HG03558 (cell line): ENCODE measurements around the gene C3orf20.
"Not testable (repeated sequence)": the region's sequence is repeated elsewhere in the genome, so short reads cannot be mapped to it uniquely, and the experiment has no call there.

Source experiments
- ATAC-seq: cut with Tn5 transposase; IDR thresholded peaks from one replicate; pipeline ENCODE4 v1.9.1; 2021; ENCODE audit warnings: moderate number of reproducible peaks; ENCODE audit not compliant: unreplicated experiment; ENCODE audit errors: extremely low read depth

Gene C3orf20

DNA sequence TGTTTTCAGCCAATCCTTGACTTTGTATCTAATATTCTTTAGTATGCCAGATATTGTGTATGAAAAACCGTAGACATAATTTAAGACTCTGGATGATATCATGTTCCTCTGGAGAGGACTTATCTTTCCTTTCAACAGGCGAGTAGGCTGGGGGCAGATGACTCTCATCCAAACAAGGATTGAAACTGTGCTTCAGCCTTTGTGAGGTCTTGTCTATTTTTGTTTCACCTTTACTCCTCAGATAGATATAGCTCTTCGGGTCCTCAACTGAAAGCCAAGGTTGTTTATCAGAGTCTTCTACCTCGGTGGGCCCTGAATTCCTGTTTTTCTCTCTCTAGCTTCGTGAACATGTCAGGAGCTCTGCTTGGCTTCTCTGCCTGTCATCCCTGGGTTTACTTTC lies 66.0 kb downstream of the C3orf20 start:
- no peak for ATAC-seq

DNA sequence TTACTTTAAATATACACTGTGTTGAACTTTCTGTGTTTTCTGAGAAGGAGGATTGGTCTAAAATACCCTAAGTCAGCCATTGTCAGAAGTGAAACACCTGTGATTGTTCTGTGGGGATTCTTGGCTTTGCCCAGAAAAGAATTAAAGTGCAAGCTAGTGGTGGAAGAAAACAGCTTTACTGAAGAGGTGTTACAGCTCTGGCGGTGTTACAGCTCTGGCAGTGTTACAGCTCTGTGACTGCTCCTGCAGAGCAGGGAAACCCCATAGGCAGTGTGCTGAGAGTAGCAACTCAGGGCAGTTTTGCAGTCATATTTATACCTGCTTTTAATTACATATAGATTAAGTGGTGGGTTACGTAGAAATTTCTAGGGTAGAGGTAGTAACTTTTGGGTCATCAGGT lies 66.6 kb downstream of the C3orf20 start:
- ATAC-seq, result no peak

DNA sequence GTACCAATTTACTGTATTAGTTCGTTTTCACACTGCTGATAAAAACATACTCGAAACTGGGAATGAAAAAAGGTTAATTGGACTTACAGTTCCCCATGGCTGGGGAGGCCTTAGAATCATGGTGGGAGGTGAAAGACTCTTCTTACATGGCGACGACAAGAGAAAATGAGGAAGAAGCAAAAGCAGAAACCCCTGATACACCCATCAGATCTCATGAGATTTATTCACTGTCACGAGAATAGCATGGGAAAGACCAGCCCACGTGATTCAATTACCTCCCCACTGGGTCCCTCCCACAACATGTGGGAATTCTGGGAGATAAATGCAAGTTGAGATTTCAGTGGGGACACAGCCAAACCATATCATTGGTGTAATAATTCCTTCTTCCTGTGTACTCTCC lies 69.6 kb downstream of the C3orf20 start:
- no peak for ATAC-seq

DNA sequence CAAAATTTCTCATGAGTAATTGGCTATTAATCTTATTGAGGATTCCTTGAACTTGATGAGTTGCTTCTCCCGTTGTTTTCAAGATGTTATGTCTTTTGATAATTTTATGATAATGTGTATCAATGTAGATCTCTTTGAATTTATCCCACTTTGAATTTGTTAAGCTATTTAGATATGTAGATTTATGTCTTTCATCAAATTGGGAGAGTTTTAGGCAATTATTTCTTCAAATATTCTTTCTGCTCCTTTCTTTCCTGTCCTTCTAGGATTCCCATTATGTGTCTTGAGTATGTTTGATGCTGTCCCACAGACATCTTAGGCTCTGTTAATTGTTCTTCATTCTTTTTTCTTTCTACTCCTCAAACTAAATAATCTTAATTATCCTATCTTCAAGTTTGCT lies 75.7 kb downstream of the C3orf20 start:
- ATAC-seq, result no peak

DNA sequence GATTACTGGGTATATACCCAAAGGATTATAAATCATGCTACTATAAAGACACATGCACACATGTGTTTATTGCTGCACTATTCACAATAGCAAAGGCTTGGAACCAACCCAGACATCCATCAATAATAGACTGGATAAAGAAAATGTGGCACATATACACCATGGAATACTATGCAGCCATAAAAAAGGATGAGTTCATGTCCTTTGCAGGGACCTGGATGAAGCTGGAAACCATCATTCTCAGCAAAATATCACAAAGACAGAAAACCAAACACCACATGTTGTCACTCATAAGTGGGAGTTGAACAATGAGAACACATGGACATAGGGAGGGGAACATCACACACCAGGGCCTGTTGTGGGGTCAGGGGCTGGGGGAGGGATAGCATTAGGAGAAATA lies 78.0 kb downstream of the C3orf20 start:
- not testable (repeated sequence) for ATAC-seq

DNA sequence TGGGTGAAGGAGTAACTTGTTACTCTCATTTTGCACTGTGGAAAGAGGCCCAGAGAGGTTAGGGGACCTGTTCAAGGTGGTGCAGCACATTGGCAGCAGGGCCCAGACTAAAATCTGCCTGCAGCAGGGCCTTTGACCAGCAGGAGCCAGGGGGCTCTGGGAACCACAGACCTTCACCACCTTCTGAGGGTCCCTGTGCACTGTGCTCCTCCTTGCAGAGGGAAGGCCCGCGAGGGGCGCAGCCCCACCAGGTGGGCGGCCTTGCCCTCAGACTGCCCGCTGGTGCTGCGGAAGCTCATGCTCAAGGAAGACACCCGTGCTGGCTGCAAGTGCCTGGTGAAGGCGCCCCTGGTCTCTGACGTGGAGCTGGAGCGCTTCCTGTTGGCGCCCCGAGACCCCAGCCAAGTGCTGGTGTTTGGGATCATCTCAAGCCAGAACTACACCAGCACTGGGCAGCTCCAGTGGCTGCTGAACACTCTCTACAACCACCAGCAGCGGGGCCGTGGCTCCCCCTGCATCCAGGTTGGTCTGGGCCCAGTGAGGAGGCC lies 82.3 kb downstream of the C3orf20 start:
- ATAC-seq, result no peak

DNA sequence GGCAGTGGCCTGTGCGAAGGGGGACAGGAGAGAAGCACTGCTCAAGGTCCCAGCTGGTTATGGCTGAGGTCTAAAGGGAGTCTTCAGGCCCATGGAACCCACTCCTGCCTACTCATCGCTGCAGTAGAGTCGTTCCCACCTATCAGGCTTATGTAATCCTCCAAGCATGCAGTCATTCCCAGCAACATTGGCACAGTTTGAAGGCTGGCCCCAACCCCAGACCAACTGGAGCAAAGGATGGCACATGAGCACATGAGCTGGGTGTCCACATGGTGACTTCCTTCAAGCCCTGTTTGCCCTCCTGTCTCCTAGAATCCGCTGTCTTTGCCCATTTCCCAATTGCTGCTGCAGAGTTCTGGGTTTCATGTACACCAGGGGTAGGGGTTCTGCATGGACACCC lies 83.4 kb downstream of the C3orf20 start:
- no peak for ATAC-seq

DNA sequence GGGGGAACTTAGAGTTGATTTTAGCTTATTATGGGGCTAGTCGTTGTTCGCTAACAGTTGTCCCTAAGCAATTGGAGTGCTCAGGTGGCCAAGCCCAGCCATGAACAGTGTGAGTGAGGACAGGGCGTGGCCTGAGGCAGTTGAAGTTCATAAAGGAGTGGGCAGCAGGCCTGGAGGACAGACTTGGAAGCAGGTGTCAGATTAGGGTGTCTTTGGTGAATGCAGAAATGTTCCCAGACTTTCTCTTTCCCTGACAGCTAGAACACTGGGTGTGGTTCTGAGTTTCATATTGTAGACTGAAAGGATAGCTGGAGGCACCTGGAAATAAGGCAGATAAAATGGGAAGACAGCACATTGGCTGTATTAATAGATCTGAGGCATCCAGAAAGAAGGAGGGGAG lies 84.0 kb downstream of the C3orf20 start:
- no peak for ATAC-seq

DNA sequence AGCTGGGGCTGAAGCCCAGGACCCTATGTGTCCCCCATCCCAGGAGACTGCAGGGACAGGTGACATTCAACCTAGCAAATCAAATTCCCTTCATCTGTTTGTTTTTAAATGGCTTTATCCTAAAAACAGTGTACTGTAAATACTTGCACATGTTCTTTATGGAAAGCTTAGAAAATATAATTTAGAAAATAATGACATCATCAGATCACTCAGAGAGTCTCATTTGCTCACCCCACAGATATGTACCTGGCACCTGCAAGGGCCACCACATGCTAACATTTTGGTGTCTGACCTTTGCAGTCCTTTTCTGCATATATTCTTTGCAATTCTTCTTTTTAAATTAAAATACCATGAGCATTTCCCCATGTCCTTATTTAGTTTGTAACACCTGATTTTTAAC lies 85.2 kb downstream of the C3orf20 start:
- ATAC-seq, result no peak

DNA sequence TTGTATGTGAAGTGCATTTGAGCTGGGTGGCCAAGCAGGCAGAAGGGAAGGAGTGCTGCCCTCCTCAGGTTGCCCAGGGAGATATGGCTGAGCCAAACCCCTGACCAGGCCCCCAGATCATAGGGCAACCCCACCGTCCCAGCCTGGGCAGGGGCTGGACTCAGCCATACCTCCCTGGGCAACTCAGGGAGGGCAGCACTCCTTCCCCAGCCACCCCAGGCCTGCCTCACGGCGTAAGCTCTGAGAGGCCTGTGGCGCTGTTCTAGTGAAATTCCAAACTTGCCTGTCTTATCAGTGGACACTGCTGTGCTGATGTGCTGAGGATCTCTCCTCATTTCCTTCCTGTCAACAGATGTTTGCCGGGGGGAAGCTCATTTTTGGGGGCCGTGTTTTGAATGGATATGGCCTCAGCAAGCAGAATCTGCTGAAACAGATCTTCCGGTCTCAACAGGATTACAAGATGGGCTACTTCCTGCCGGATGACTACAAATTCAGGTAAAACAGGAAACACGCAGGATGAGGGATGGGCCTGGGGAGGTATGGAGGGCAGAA lies 86.3 kb downstream of the C3orf20 start:
- ATAC-seq, result no peak

DNA sequence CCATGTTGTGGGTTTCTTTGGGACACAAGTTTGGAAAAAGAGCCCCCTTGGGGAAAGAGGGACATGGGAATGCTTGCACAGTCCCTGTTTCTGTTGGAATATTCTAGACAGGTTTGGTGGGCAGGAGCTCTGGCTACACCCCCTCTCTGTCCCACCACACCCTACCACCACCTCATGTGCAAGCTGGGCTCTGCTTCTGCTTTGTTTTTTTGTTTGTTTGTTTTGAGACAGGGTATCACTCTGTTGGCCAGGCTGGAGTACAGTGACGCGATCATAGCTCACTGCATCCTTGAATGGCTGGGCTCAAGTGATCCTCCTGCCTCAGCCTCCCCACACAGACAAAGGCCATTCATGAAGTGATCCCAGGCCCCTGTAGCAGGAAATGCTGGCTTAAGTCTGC lies 86.9 kb downstream of the C3orf20 start:
- no peak for ATAC-seq

DNA sequence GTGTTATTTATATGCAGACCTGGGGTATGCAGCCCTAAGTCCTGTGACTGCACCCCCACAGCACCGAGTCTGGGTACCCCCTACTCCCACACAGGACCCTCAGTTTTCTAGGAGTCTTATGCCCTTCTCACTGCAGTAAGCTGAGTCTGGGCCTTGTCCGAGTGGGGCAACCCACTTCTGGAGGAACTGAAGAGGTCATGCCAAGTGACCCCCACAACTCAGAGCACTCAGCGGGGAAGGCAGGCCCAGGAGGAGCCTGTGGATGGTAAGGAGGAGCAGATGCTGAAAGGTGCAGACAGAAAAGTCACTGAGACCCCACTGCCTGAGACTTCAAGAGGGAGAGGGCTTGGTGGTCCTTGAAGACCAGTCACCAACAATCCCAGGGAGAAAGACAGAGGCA lies 87.8 kb downstream of the C3orf20 start:
- ATAC-seq, result no peak

DNA sequence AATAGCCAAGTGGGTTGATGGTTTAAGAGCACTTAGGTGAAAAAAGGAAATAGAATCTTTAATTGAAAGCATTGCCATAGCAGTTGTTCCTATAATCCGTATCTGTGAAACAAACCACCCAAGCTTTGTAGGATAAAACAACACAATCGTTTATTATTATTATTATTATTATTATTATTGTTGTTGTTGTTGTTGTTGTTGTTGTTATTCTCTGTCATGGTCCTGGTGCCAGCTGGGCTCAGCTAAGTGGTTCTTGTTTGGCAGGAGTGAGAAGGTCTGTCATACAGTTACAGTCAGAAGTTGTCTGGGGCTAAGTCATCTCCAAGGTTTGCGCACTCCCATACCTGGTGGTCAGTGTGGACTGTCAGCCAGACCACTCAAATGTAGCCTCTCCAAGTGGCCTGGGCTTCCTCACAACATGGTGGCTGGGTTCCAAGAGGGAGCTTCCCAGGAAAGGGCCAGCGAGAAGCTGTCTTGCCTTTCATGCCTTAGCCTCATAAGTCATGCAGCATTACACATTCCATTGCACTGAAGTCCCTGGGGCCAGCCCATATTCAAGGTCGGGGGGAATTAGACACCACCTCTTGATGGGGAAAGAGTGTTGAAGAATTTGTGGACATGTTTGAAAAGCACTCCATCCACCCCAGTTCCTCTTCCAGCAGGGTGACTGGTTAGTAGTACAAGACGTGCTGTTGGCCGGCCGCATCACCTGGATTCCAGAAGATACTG lies 89.6 kb downstream of the C3orf20 start:
- no peak for ATAC-seq

DNA sequence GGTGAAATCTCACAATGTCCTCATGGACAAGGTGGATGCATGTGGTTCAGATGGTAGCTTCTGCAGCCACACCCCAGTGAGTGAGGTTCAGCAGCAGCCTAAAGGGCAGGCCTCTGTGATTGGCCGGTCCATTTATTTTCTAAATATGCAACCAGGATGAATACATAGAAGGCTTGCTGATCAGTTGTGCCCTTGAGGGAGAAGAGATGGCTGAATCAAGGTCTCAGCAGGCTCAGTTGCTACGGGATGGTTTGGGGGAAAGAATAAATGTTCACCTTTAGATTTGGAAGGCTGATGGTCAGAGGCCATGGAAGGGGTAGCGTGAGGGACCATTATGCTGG lies 90.1 kb downstream of the C3orf20 start:
- no peak for ATAC-seq

DNA sequence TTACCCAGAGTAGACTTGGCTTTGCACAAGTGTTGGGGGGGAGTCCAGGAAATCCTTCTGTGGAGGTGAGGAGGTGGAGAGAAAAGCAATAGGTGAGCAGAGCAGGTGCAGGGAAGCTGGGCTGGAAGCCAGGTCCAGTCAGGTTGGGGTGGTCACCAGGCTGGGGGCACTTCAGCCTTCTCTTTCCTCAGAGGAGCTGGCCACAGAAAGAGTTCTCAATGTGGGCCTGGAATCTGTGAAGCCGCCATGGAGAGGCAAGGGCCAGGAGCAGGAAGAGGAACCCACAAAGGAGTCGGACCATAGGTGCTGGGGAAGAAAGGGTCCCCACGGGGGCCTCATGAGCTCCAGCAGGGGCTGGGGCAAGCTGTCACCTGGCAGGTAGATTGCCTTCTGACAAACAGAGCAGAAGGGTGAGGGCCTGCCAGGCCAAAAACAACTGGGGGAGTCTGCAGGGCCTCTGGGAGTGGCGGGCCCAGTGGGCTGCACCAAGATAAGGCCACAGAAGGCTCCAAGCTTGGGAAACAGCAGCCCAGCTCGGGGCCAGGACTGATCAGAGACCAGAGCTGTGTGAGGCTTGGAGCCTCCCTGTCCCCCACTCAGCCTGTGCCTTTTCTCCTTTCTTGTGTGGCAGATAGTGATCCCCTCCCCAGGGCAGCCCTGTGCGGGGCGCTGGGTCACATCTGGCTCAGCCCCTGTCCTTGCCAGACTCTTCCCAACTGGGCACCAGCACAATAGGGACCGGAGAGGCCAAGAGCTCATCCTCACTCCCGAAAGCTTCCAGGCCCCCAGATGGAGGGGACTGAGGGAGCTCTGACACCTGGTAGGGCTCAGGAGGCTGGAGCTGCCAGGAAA lies 90.9 kb downstream of the C3orf20 start:
- ATAC-seq, result no peak

DNA sequence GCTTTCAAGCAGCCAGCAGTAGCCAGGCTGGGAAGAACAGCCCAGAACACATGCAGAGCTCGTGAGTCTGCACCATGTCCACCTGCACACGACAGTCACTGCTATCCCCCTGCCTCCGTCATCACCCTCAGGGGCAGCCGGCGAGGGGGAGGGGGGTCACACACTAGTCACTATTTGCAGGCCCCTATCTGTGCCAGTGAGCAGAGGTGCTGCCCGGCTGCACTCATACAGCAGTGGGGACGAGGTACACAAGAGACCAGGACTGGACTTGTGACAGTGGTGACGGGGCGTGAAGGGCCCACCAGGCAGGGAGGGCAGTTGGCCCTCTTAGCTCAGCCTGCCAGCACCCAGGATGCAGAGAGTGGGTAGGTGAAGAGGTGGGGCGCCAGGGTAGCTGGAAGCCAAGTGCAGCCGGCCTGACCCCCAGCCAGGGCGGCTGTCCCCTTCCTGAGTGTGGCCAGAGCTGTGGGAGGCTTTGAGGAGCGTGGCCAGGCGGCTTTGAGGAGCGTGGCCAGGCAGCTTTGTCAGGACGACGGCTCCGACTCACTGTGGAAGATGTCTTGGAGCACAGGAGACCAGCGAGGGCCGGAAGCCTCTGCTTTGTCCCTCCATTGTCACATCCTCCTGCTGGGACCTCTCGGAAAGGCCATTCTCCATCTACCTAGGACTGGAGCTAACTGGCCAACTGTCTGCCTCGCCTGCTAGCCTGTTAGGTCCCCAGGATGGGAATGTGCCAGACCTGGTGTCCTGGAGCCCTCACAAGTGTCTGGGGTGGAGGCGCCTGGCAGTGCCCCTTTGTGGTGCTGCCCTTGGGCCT lies 91.7 kb downstream of the C3orf20 start:
- ATAC-seq, result no peak

DNA sequence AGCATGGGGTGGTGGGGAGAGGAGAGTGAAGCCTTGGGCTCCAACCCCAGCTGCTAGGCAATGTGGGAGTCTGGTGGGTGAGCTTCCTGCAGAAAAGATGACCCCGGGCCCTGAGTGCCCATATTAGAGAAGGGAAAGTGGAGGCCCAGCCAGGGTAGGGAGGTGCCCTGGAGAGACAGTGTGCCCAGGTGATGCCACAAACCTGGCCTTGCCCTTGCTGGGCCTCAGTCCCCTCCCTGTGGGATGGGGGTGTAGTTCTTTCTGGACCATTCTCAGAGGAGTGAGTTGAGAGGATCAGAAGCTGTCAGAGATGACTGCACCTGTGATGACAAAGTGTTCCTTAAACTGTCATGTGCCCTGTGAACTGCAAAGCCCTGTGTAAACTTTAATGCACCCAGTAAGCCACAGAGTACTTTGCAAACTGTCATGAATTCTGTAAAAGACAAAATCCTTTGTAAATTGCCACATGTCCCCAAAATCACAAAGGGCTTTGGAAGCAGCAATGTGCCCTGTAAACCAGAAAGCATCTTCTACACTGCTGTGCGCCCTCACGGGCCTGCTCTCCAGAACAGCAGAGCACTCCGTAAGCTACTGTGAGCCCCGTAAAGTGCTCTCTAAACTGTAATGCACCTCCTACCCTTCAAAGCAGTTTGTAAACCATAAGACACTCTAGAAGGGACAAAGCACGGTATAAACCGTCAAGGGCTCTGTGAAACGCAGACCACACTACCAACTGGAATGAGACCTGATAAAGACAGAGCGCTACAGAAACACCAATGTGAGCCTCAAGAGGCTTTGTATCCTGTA lies 92.5 kb downstream of the C3orf20 start:
- ATAC-seq, result no peak

DNA sequence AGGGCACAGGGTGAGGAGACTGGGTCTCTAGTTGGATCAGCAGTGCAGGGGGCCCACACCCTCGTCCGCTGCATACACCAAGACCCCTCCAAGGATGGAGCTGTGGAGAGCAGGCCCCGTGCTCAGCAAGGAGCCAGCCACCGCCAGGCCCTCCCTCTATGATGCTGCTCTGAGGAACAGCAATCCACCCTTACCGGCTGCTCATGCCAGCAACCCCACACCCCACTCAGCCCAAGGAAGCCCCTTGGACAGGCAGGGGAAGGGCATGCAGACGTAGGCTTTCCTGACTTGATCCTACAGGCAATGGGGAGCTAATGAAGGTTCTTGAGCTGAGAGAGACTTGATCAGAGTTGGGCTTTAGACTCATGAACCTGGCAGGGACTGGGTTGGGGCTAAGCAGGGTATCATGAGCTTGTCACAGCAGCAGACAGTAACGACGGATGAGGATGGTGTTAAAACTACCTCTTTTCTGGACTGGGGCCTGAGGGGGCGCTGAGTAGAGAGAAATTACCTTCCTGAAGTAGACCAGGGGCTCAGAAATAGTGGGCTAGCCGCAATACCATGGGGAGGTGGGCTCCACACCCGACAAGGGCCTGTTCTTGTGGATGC lies 93.3 kb downstream of the C3orf20 start:
- ATAC-seq, result no peak

DNA sequence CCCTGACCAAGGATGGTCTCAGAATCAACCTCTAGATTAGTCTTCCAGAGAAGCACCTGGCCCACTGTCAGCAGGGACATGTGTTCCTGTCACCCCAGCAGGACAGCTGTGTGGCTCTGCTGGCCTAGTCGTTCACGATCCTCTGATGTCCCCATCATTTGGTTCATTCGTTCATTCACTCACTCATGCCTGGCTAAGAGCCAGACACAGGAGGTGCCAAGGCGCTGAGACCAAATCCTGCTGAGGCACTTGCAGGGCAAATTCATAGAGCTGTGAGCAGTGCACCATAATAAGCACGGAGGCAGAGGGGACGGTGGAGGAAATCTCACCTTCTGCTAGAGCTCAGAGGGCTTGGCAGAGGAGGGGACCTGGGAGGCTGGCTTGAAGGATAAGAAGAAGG lies 93.9 kb downstream of the C3orf20 start:
- ATAC-seq, result no peak
